Measurements from ENCODE around the gene PLXNB3.

DNA sequence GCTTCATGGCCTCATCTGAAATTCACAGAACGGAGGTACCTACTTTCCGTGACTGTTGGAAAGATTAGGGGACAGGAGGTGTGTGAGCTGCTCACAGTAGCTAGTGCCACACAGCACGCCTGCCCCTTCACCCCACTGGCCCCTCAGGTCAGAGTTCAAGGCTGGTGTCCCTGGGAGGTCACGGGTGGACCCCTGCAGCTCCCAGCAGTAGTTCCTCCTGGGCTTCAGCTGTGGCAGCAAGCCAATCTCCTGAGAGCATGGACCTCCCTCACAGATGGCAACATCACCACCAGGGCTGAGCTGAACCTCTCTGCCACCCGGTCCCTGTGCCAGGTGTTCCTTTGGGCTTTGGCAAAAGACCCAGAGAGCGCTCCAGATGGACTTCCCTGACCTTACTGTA lies 28.3 kb downstream of the PLXNB3 start:
- TF ChIP-seq, protein P1, sequence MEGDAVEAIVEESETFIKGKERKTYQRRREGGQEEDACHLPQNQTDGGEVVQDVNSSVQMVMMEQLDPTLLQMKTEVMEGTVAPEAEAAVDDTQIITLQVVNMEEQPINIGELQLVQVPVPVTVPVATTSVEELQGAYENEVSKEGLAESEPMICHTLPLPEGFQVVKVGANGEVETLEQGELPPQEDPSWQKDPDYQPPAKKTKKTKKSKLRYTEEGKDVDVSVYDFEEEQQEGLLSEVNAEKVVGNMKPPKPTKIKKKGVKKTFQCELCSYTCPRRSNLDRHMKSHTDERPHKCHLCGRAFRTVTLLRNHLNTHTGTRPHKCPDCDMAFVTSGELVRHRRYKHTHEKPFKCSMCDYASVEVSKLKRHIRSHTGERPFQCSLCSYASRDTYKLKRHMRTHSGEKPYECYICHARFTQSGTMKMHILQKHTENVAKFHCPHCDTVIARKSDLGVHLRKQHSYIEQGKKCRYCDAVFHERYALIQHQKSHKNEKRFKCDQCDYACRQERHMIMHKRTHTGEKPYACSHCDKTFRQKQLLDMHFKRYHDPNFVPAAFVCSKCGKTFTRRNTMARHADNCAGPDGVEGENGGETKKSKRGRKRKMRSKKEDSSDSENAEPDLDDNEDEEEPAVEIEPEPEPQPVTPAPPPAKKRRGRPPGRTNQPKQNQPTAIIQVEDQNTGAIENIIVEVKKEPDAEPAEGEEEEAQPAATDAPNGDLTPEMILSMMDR (IDR thresholded peaks at IDR 0.05; ENCODE audit: insufficient read depth, low read length, poor library complexity, severe bottlenecking) = no peak
- no peak for TF ChIP-seq EZH2phosphoT487 (conservative IDR thresholded peaks at IDR 0.05; ENCODE audit: low read length)
